T-helper 2 cell treated with Interferon-gamma antibody and Interleukin-4, amounts not matched to agents 5 μg/mL and 100 μg/mL, for 36 hours (primary cell): ENCODE measurements around the gene CD6.

Experiments used
- DNase-seq: peaks from one replicate; pipeline ENCODE4 v3.0.0; 2021; ENCODE audit warnings: low spot score
- H3K27ac Mint-ChIP-seq: one replicate; pipeline ENCODE4 v1.8.0; 2021; ENCODE audit warnings: mild to moderate bottlenecking, mixed read lengths
- H3K27me3 Mint-ChIP-seq: one replicate; pipeline ENCODE4 v1.8.0; 2021; ENCODE audit warnings: low read depth, mixed read lengths
- H3K36me3 Mint-ChIP-seq: one replicate; pipeline ENCODE4 v1.8.0; 2021; ENCODE audit warnings: low read depth, mixed read lengths
- H3K4me1 Mint-ChIP-seq: one replicate; pipeline ENCODE4 v1.8.0; 2021; ENCODE audit warnings: low read depth, mixed read lengths
- H3K4me3 Mint-ChIP-seq: one replicate; pipeline ENCODE4 v1.8.0; 2022; ENCODE audit warnings: mild to moderate bottlenecking, moderate library complexity, mixed read lengths
- H3K9me3 Mint-ChIP-seq: one replicate; pipeline ENCODE4 v1.8.0; 2021; ENCODE audit warnings: mixed read lengths

The CD6 gene

DNA sequence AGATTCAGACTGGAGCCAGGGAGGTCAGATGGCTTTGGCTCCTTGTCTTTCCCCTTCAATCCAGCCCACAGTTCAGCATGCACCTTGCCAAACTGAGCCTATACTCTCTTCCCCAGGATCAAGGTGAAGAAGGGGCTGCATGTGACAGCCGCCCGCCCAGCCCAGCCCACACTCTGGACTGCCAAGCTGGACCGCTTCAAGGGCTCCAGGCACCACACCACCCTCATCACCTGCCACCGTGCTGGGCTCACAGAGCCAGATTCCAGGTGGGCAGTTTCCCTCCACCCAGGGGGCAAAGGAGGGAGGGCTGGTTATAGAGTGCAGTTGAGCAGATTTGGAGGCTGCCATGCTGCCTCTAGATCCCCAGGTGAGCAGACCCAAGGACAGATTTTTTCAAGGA is 41.1 kb upstream of the CD6 start:
- H3K36me3 Mint-ChIP-seq: no peaks in the 10 kb centered on the region
- no peak overlapping the region for H3K4me3 Mint-ChIP-seq
- peaks cover 28% of the 10 kb centered on the region for H3K27me3 Mint-ChIP-seq
- no peaks in the 10 kb centered on the region for H3K4me1 Mint-ChIP-seq
- no peaks in the 10 kb centered on the region for H3K9me3 Mint-ChIP-seq
- no peak for DNase-seq
- H3K27ac Mint-ChIP-seq: no peak overlapping the region

DNA sequence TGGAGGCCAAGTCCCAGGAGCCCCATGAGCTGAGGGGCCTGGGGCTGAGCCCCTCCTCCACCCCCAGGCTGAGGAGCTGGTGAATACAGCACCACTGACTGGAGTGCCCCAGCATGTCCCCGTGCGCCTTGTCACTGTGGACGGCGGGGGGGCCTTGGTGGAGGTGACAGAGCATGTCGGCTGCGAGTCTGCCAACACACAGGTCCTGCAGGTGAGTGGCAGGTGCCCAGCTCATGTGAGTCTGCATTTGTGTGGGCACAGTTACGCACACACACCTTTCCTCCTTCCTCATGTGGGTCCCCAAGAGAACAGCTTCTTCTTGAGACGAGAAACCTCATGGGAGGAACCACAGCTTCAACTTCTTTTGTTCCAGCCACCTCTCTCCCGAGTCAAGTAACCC is 39.6 kb upstream of the CD6 start:
- no peak for DNase-seq
- no peaks in the 10 kb centered on the region for H3K4me1 Mint-ChIP-seq
- H3K9me3 Mint-ChIP-seq: no peaks in the 10 kb centered on the region
- H3K4me3 Mint-ChIP-seq: no peak overlapping the region
- no peak overlapping the region for H3K27ac Mint-ChIP-seq
- H3K36me3 Mint-ChIP-seq: no peaks in the 10 kb centered on the region
- H3K27me3 Mint-ChIP-seq: peaks cover 13% of the 10 kb centered on the region

DNA sequence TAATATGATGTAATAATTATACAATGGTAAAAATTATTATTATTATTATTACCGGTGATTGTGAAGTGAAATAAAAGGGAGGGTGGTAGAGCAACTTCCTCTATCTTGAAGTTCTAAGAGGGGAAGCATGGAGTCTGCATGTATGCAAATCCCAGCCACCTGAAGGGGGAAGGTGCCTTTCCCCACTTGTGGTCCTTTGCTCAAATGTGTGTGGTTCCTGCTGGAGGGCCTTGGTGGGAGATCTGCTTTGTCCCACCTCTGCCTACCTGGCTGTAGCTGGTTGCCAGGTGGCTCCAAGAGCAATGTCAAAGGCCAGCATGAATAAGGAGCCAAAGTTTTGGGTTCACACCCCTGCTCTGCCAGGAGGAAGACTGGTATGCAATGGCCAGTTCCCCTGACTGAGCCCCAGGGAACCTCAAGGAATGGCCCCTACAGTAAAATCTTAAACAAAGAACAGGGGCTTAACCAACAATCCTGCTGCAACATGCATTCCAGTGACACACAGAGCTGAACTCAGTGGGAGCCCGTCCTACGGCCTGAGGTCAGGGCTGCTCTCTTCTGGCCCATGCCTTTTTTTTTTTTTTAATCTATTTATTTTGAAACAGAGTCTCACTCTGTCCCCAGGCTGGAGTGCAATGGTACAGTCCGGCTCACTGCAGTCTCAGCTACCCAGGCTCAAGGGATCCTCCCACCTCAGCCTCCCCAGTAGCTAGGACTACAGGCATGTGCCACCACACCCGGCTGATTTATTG is 38.7 kb upstream of the CD6 start:
- no peak overlapping the region for H3K27ac Mint-ChIP-seq
- DNase-seq: no peak
- H3K27me3 Mint-ChIP-seq: peaks cover 8% of the 10 kb centered on the region
- no peaks in the 10 kb centered on the region for H3K4me1 Mint-ChIP-seq
- no peaks in the 10 kb centered on the region for H3K9me3 Mint-ChIP-seq
- H3K36me3 Mint-ChIP-seq: no peaks in the 10 kb centered on the region
- H3K4me3 Mint-ChIP-seq: no peak overlapping the region

DNA sequence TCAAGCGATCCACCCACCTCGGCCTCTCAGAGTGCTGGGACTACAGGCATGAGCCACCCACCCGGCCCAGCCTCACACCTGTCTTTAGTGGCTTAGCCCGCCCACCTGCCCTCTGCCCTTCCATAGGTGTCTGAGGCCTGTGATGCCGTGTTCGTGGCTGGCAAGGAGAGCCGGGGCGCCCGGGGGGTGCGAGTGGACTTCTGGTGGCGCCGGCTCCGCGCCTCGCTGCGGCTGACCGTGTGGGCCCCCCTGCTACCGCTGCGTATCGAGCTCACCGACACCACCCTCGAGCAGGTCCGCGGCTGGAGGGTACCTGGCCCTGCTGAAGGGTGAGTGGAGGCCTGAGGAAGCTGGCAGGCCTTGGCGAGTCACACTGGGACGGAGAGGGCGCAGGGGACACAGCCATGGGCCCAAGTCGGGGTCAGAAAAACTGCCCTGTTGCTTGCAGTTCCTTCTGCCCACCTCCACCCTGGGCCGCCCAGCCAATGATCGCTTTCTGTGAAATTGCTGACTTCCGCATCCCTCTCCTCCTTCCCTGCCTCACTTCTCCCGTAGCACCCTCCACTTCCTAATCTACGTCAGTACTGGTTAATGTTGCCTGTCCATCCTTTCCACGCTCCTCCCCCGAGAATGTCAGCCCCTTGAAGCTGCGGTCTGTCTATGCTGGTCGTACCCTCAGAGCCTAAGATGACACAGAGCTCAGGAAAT is 37.9 kb upstream of the CD6 start:
- H3K27me3 Mint-ChIP-seq: peaks cover 8% of the 10 kb centered on the region
- H3K27ac Mint-ChIP-seq: no peak overlapping the region
- DNase-seq: no peak
- no peaks in the 10 kb centered on the region for H3K9me3 Mint-ChIP-seq
- no peak overlapping the region for H3K4me3 Mint-ChIP-seq
- H3K36me3 Mint-ChIP-seq: no peaks in the 10 kb centered on the region
- H3K4me1 Mint-ChIP-seq: no peaks in the 10 kb centered on the region

DNA sequence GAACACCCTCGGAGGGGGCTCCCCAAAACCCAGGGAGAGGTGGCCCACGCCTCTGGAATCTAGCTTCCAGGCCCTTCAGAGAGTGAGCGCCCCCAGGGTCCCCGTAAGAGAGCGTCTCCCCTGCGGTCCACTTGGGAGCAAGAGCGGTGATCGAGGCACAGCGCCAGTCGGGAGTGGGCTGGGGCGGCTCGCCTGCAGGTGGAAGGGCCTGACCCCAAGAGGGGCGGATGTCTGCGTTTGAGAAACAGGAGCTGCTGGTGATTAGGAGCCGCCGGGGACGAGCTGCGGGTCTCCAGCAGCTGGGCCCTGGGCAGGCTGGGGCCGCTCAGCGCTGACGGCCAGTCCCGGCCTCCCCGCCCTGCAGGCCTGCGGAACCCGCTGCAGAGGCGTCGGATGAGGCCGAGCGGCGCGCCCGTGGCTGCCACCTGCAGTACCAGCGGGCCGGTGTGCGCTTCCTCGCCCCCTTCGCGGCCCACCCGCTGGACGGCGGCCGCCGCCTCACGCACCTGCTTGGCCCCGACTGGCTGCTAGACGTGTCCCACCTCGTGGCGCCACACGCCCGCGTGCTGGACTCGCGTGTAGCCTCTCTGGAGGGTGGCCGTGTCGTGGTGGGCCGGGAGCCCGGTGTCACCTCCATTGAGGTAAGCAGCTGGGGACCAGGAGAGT is 37.2 kb upstream of the CD6 start:
- Mint-ChIP-seq H3K9me3 (no peaks in the 10 kb centered on the region), H3K36me3 (no peaks in the 10 kb centered on the region), H3K27ac (no peak overlapping the region), H3K27me3 (peaks cover 7% of the 10 kb centered on the region), H3K4me3 (no peak overlapping the region), H3K4me1 (no peaks in the 10 kb centered on the region)
- no peak for DNase-seq

DNA sequence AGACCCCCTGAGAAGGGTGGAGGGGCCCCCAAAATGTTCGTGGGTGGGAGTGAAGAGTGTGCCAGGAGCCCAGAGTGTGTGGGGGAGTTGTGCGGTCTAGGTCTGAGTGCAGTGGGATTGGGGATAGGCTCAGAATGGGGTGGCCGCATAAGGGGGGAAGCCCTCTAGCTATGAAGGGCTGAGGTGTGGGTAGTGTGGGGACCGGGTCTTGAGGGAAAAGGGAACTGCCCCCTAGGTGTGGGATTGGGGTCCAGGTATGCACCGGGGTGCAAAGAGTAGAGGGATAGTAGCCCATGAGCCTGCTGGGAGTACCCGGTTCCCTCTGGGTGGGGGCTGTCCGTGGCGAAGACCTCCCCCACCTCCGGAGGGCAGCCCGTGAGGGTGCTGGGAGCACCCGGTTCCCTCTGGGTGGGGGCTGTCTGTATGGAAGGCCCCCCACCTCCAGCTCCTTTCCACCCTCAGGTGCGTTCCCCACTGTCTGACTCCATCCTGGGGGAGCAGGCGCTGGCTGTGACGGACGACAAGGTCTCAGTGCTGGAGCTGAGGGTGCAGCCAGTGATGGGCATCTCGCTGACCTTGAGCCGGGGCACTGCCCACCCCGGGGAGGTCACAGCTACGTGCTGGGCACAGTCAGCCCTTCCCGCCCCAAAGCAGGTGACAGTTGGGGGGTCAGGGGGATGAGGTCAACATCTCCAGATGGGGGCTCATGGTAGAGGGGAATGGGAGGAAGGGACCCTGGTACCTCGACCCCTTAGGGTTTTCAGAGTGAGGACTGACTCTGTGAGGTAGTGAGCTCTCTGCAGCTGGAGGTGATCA is 36.5 kb upstream of the CD6 start:
- no peaks in the 10 kb centered on the region for H3K4me1 Mint-ChIP-seq
- H3K4me3 Mint-ChIP-seq: no peak overlapping the region
- DNase-seq: no peak
- H3K36me3 Mint-ChIP-seq: no peaks in the 10 kb centered on the region
- H3K27me3 Mint-ChIP-seq: peaks cover under 1% of the 10 kb centered on the region
- H3K27ac Mint-ChIP-seq: no peak overlapping the region
- no peaks in the 10 kb centered on the region for H3K9me3 Mint-ChIP-seq

DNA sequence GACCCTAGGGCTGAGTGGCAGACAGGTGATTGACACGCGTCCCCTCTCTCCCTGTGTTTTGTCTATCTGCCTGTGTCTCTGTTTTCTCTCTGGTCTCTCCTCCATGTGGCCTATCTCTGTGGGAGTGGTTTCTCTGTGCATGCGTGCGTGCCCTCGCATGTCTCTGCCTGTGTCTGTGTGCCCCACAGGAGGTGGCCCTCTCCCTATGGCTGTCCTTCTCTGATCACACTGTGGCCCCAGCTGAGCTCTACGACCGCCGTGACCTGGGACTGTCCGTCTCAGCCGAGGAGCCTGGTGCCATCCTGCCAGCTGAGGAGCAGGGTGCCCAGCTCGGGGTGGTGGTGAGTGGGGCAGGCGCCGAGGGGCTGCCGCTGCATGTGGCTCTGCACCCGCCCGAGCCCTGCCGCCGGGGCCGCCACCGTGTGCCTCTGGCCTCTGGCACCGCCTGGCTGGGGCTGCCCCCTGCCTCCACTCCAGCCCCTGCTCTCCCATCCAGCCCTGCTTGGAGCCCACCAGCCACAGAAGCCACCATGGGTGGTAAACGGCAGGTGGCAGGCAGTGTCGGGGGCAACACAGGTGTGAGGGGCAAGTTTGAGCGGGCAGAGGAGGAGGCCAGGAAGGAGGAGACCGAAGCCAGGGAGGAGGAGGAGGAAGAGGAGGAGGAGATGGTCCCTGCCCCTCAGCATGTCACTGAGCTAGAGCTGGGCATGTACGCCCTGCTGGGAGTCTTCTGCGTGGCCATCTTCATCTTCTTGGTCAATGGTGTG is 35.6 kb upstream of the CD6 start:
- Mint-ChIP-seq H3K9me3 (no peaks in the 10 kb centered on the region), H3K4me1 (no peaks in the 10 kb centered on the region), H3K4me3 (no peak overlapping the region), H3K36me3 (no peaks in the 10 kb centered on the region), H3K27me3 (no peaks in the 10 kb centered on the region), H3K27ac (no peak overlapping the region)
- DNase-seq: no peak

DNA sequence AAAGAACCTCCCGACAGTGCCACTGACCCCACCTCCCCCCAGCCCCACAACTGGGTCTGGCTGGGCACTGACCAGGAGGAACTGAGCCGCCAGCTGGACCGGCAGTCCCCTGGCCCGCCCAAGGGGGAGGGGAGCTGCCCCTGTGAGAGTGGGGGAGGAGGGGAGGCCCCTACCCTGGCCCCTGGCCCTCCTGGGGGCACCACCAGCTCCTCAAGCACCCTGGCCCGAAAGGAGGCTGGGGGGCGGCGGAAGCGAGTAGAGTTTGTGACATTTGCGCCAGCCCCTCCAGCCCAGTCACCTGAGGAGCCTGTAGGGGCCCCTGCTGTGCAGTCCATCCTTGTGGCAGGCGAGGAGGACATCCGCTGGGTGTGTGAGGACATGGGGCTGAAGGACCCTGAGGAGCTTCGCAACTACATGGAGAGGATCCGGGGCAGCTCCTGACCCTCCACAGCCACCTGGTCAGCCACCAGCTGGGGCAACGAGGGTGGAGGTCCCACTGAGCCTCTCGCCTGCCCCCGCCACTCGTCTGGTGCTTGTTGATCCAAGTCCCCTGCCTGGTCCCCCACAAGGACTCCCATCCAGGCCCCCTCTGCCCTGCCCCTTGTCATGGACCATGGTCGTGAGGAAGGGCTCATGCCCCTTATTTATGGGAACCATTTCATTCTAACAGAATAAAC is 34.9 kb upstream of the CD6 start:
- Mint-ChIP-seq H3K4me1 (peaks cover 4% of the 10 kb centered on the region), H3K27ac (no peak overlapping the region), H3K36me3 (no peaks in the 10 kb centered on the region), H3K27me3 (no peaks in the 10 kb centered on the region), H3K9me3 (no peaks in the 10 kb centered on the region), H3K4me3 (no peak overlapping the region)
- no peak for DNase-seq

DNA sequence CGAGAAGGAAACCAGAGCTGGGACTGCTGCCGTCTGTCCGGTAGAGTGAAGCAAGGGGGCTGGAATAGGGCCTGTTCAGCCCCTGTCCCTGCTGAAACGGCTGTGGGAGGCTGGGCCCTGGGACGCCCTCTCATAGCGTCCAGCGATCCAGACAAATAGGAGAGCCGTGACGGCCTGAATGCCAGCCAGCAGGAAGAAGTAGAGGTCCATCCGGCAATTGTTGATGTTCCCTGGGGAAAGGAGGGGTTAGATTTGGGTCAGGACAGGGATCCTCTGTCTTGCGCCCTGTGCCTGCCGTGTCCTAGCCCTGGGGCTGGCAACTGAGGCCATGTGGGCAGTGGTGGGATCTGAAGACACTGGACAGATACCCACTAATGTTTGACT is 34.3 kb upstream of the CD6 start:
- H3K36me3 Mint-ChIP-seq: no peaks in the 10 kb centered on the region
- H3K27me3 Mint-ChIP-seq: no peaks in the 10 kb centered on the region
- H3K4me1 Mint-ChIP-seq: peaks cover 6% of the 10 kb centered on the region
- no peak overlapping the region for H3K4me3 Mint-ChIP-seq
- DNase-seq: no peak
- no peaks in the 10 kb centered on the region for H3K9me3 Mint-ChIP-seq
- no peak overlapping the region for H3K27ac Mint-ChIP-seq

DNA sequence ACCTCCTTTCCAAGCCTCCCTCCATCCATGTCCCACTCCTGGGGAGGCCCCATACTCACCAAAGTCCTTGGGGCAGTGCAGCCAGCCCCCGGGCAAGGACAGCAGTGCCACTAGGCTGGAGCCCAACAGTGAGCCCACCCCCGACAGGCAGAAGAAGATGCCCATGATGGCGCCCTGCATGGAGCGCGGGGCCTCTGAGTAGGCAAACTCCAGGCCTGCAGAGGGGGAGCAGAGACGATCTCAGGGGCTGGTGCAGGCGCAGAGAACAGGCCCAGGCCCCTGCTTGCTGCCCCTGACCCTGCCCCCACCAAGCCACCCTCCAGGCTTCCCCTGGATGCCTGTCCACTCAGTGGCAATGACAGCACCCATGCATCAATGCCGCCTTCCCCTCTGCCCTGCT is 33.7 kb upstream of the CD6 start:
- no peak for DNase-seq
- Mint-ChIP-seq H3K9me3 (no peaks in the 10 kb centered on the region), H3K27me3 (no peaks in the 10 kb centered on the region), H3K27ac (no peak overlapping the region), H3K36me3 (no peaks in the 10 kb centered on the region), H3K4me3 (no peak overlapping the region), H3K4me1 (peaks cover 6% of the 10 kb centered on the region)

DNA sequence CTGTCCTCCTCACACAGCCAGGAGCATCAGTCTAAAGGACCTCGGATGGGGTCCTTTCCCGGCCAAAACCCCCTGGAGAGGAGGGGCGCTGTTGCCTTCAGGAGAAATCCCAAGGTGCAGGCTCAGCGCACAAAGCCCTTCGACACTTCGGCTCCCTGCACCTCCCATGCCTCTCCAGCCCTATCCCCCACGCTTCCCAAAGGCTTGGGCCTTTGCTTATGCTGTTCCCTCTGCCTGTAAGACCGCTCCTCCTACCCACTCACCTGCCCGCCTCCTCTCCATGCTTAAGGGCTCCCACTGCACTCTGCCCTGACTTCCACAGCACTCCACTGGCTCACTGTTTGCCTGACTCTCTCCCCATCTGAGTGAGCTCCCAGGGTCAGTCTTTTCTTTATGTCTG is 33.0 kb upstream of the CD6 start:
- Mint-ChIP-seq H3K36me3 (no peaks in the 10 kb centered on the region), H3K9me3 (no peaks in the 10 kb centered on the region), H3K4me3 (no peak overlapping the region), H3K4me1 (peaks cover 6% of the 10 kb centered on the region), H3K27me3 (no peaks in the 10 kb centered on the region), H3K27ac (no peak overlapping the region)
- no peak for DNase-seq

DNA sequence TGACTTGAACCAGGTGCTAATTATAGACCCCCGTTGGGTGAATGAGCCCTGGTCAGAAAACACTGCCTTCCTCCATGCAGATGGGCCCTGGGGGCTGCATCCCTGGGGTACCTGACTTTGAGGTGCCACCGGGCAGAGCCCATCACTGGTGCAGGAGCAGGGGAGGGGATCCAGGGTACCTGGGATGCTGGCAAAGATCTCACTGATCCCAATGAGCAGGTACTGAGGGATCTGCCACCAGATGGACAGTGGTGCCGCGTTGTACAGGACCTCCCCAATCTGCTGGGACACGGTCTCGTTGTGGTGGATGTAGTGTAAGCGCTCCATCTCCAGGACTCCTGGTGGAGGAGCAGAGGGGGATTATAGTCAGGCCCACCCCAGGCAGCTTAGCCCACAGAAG is 32.2 kb upstream of the CD6 start:
- H3K9me3 Mint-ChIP-seq: no peaks in the 10 kb centered on the region
- H3K27ac Mint-ChIP-seq: no peak overlapping the region
- no peaks in the 10 kb centered on the region for H3K36me3 Mint-ChIP-seq
- H3K4me3 Mint-ChIP-seq: no peak overlapping the region
- DNase-seq: no peak
- H3K27me3 Mint-ChIP-seq: no peaks in the 10 kb centered on the region
- peaks cover 6% of the 10 kb centered on the region for H3K4me1 Mint-ChIP-seq

DNA sequence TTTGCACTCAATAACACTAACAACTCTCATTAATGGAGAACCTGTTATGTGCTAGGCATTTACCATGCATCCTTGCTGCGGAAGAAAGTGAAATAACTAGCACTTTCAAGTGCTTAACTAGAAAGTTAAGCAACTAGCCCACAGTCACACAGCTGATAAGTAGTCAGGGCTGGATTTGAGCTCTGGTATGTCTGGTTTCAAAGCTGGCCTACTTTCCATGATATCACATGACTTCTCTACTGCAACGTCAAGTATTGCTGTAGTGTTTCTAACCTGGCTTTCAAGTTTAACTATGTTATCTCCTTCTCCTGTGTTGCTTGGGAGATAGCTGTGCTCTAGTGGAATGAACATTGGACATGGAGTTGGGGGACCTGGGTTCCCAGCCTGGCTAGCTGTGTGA is 31.6 kb upstream of the CD6 start:
- H3K36me3 Mint-ChIP-seq: no peaks in the 10 kb centered on the region
- no peak overlapping the region for H3K4me3 Mint-ChIP-seq
- DNase-seq: no peak
- H3K9me3 Mint-ChIP-seq: no peaks in the 10 kb centered on the region
- H3K4me1 Mint-ChIP-seq: peaks cover 6% of the 10 kb centered on the region
- no peaks in the 10 kb centered on the region for H3K27me3 Mint-ChIP-seq
- H3K27ac Mint-ChIP-seq: no peak overlapping the region
